ENCODE data around the gene ST6GALNAC3. TPM values are rescaled to one million over a fixed set of nuclear protein-coding genes. Genes with fewer than 3 reads are reported as not detected.

ST6GALNAC3 gene
- total RNA-seq, 4 donors from 2014 or later = 5.9 to 29.8 (median 11.7) TPM

GRCh38 chr1:76300556-76300955 is 226.0 kb downstream of the ST6GALNAC3 start:
- no peak for TF ChIP-seq CTCF (IDR thresholded peaks at IDR 0.05; ENCODE audit: low read depth)

- TF ChIP-seq CTCF (IDR thresholded peaks at IDR 0.05; ENCODE audit: low read depth) = no peak
Measured at GRCh38 chr1:76302711-76303339, 228.3 kb downstream of the ST6GALNAC3 start.

- TF ChIP-seq CTCF (IDR thresholded peaks at IDR 0.05; ENCODE audit: low read depth) = no peak
Measured at GRCh38 chr1:76303340-76303717, 228.8 kb downstream of the ST6GALNAC3 start.

- no peak for TF ChIP-seq CTCF (IDR thresholded peaks at IDR 0.05; ENCODE audit: low read depth)
Measured at GRCh38 chr1:76313304-76313703, 238.8 kb downstream of the ST6GALNAC3 start.

- no peak for TF ChIP-seq CTCF (IDR thresholded peaks at IDR 0.05; ENCODE audit: low read depth)
Measured at GRCh38 chr1:76314730-76315129, 240.2 kb downstream of the ST6GALNAC3 start.

- no peak for TF ChIP-seq CTCF (IDR thresholded peaks at IDR 0.05; ENCODE audit: low read depth)
Measured at GRCh38 chr1:76317299-76317900, 242.9 kb downstream of the ST6GALNAC3 start.

DNA sequence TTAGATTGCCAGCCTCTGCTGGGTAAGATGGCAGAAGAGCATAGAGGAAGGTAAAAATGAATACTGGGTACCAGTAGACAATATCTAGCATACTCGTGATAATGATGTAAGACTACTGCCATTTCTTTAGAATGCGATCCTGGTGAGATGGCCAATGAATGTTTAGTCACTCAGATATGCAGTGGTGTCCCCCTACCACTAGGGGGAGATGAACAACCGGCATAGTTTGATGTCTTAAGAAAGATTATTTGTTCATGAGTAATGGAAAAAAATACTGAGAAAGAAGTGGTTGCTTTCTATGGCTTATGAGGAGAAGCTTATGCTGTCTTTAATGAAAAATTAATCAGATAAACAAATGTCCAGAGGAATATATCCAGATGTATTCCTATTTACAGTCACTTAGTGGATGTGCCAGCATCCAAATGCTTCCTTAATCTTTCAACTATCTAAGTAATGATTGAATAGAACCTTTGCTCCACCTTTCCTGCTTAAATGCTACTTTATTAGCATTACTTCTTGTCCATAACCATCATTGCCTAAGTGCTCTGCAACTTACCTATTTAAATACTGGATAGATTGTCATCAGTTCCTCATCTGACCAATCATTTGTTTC is 256.6 kb downstream of the ST6GALNAC3 start:
- no peak for TF ChIP-seq CTCF (IDR thresholded peaks at IDR 0.05; ENCODE audit: low read depth)

Measured in subcutaneous adipose tissue (tissue), 4 donors.